IPS DF 19.7 (cell line): ENCODE results near the gene TSPAN16.

ENCODE experiments used
- DNase-seq: peaks from one replicate; pipeline ENCODE4 v3.0.0-alpha.2; 2013; ENCODE audit warnings: low read depth, low spot score

The TSPAN16 gene

GRCh38 chr19:11268783-11269267 is 27.1 kb upstream of the TSPAN16 start:
- DNase-seq: no peak

- DNase-seq: no peak
Observed at GRCh38 chr19:11269408-11269807, 26.6 kb upstream of the TSPAN16 start.

GRCh38 chr19:11273296-11273695 is 22.7 kb upstream of the TSPAN16 start:
- no peak for DNase-seq

GRCh38 chr19:11273989-11274388 is 22.0 kb upstream of the TSPAN16 start:
- no peak for DNase-seq

- no peak for DNase-seq
Observed at GRCh38 chr19:11274533-11275086, 21.4 kb upstream of the TSPAN16 start.

- no peak for DNase-seq
Observed at GRCh38 chr19:11278670-11279069, 17.3 kb upstream of the TSPAN16 start.

GRCh38 chr19:11279505-11280236 is 16.3 kb upstream of the TSPAN16 start:
- DNase-seq: no peak

GRCh38 chr19:11281356-11282049 is 14.5 kb upstream of the TSPAN16 start:
- no peak for DNase-seq

- DNase-seq: no peak
Observed at GRCh38 chr19:11284515-11284914, 11.4 kb upstream of the TSPAN16 start.

- DNase-seq: no peak
Observed at GRCh38 chr19:11286312-11286974, 9.5 kb upstream of the TSPAN16 start.

GRCh38 chr19:11288349-11288748 is 7.6 kb upstream of the TSPAN16 start:
- no peak for DNase-seq

GRCh38 chr19:11290256-11290655 is 5.7 kb upstream of the TSPAN16 start:
- DNase-seq: no peak

GRCh38 chr19:11291415-11291814 is 4.5 kb upstream of the TSPAN16 start:
- DNase-seq: no peak

- DNase-seq: no peak
Observed at GRCh38 chr19:11291991-11292390, 4.0 kb upstream of the TSPAN16 start.

- peak; percentile 79 for DNase-seq
Observed at GRCh38 chr19:11293433-11294389, 2.2 kb upstream of the TSPAN16 start.

GRCh38 chr19:11295180-11295579 is 780 bp upstream of the TSPAN16 start:
- no peak for DNase-seq

- DNase-seq: no peak
Observed at GRCh38 chr19:11296264-11296663, 304 bp downstream of the TSPAN16 start.

GRCh38 chr19:11299946-11300810 is 4.2 kb downstream of the TSPAN16 start:
- DNase-seq: no peak

GRCh38 chr19:11300811-11301120 is 4.8 kb downstream of the TSPAN16 start:
- DNase-seq: no peak

GRCh38 chr19:11304936-11305335 is 9.0 kb downstream of the TSPAN16 start:
- DNase-seq: no peak
